H1 (cell line): ENCODE results near the gene SEMA3F. TPM values are rescaled to one million over a fixed set of nuclear protein-coding genes. Genes with fewer than 3 reads are reported as not detected.
A peak's percentile ranks its signal among the peaks of the same experiment; 100 is the strongest.

Experiments used
- CTCF ChIA-PET: fragments of 300-600 bp; sonication (Branson Sonifier 250); formaldehyde crosslinking; loops from one replicate; lab custom pipeline; 2021; ENCODE audit not compliant: partially characterized antibody; lab: Charles Lee
- POLR2A ChIA-PET: fragments of 300-600 bp; sonication (Branson Sonifier 250); formaldehyde crosslinking; loops from one replicate; lab custom pipeline; 2021; ENCODE audit warnings: inconsistent platforms; ENCODE audit not compliant: partially characterized antibody; lab: Charles Lee
- DNase-seq, 2 experiments: peaks; one replicate each; pipeline versions ENCODE4 v3.0.0 to v3.0.0-alpha.2; 2010 to 2022; ENCODE audit warnings: low spot score in 2 of 2, low read depth in 1 of 2, mixed read lengths in 1 of 2
- FAIRE-seq: peaks from 2 replicates; lab custom pipeline; 2011; peaks lifted over from hg19 to GRCh38; lab: Jason Lieb, UNC
- H2AFZ ChIP-seq: 2 replicates; pipeline ENCODE4 v1.8.1; 2012; ENCODE audit warnings: low read length, inconsistent platforms
- H2AK5ac ChIP-seq: 2 replicates; pipeline ENCODE4 v1.6.1; 2013; ENCODE audit warnings: low read depth, low read length
- H2BK120ac ChIP-seq: replicated peaks from 2 replicates; pipeline ENCODE3; 2013; ENCODE audit warnings: low read depth, low read length, inconsistent platforms
- H2BK12ac ChIP-seq: 2 replicates; pipeline ENCODE4 v1.6.1; 2013; ENCODE audit warnings: low read depth, low read length
- H2BK15ac ChIP-seq: 2 replicates; pipeline ENCODE4 v1.6.1; 2013; ENCODE audit warnings: low read length
- H2BK20ac ChIP-seq: 2 replicates; pipeline ENCODE4 v1.6.1; 2013; ENCODE audit warnings: low read length
- H2BK5ac ChIP-seq: 2 replicates; pipeline ENCODE4 v1.6.1; 2013; ENCODE audit warnings: low read depth, low read length
- H3K14ac ChIP-seq: 2 replicates; pipeline ENCODE4 v1.6.1; 2013; ENCODE audit warnings: inconsistent platforms; ENCODE audit not compliant: insufficient read length
- H3K18ac ChIP-seq: 2 replicates; pipeline ENCODE4 v1.6.1; 2013; ENCODE audit warnings: low read length; ENCODE audit errors: extremely low read depth
- H3K23ac ChIP-seq: 2 replicates; pipeline ENCODE4 v1.6.1; 2013; ENCODE audit warnings: inconsistent platforms; ENCODE audit not compliant: insufficient read length
- H3K23me2 ChIP-seq: 2 replicates; pipeline ENCODE4 v1.6.1; 2013; ENCODE audit warnings: low read depth, low read length
- H3K27ac ChIP-seq: 2 replicates; pipeline ENCODE4 v1.6.1; 2011; ENCODE audit warnings: low read depth, low read length, inconsistent platforms
- H3K27me3 ChIP-seq, 4 experiments: replicated peaks in 1 of 4; 1 replicate in 1 of 4; 2 replicates in 3 of 4; pipeline versions ENCODE4 v1.6.1 to v1.8.1; 2011 to 2013; ENCODE audit warnings: low read length in 3 of 4, mild to moderate bottlenecking in 3 of 4, inconsistent platforms in 2 of 4, mixed read lengths in 2 of 4, moderate library complexity in 1 of 4; ENCODE audit not compliant: control insufficient read depth in 3 of 4, insufficient read depth in 3 of 4; ENCODE audit errors: extremely low read depth in 1 of 4
- H3K36me3 ChIP-seq, 4 experiments: 2 replicates each; pipeline versions ENCODE4 v1.6.1 to v1.8.1; 2011 to 2013; ENCODE audit warnings: mild to moderate bottlenecking in 4 of 4, low read length in 3 of 4, moderate library complexity in 2 of 4, control low read depth in 1 of 4, inconsistent platforms in 1 of 4; ENCODE audit not compliant: insufficient read depth in 4 of 4, control insufficient read depth in 2 of 4
- H3K4ac ChIP-seq: replicated peaks from 2 replicates; pipeline ENCODE3; 2013; ENCODE audit warnings: low read length, low read depth, mixed read lengths, inconsistent platforms; ENCODE audit not compliant: insufficient read length
- H3K4me1 ChIP-seq, 4 experiments: replicated peaks in 1 of 4; 1 replicate in 1 of 4; 2 replicates in 3 of 4; pipeline versions ENCODE4 v1.6.1 to v1.8.1; 2011 to 2013; ENCODE audit warnings: low read length in 3 of 4, inconsistent platforms in 2 of 4, mixed read lengths in 1 of 4; ENCODE audit not compliant: insufficient read depth in 4 of 4, control insufficient read depth in 3 of 4
- H3K4me2 ChIP-seq, 2 experiments: 2 replicates each; pipeline versions ENCODE4 v1.6.1 to v1.8.1; 2011 to 2013; ENCODE audit warnings: low read depth in 2 of 2, low read length in 2 of 2, control low read depth in 1 of 2, inconsistent platforms in 1 of 2, mild to moderate bottlenecking in 1 of 2; ENCODE audit not compliant: insufficient read depth in 1 of 2
- H3K4me3 ChIP-seq, 4 experiments: fragments of 200-600, 300-600 bp in 1 of 4; sonication (generic), shearing (Covaris generic), sonication (Bioruptor Twin) in 1 of 4; 2 replicates each; pipeline versions ENCODE4 v1.5.1 to v1.8.1; 2011 to 2016; ENCODE audit warnings: low read length in 4 of 4, low read depth in 3 of 4, control low read depth in 2 of 4, inconsistent platforms in 2 of 4, mild to moderate bottlenecking in 2 of 4, mixed read lengths in 1 of 4, moderate library complexity in 1 of 4; ENCODE audit not compliant: insufficient read depth in 2 of 4; ENCODE audit errors: extremely low read depth in 1 of 4
- H3K56ac ChIP-seq: replicated peaks from 2 replicates; pipeline ENCODE3; 2013; ENCODE audit warnings: low read depth, mild to moderate bottlenecking, mixed read lengths, low read length, inconsistent platforms; ENCODE audit not compliant: insufficient read length
- H3K79me1 ChIP-seq: 2 replicates; pipeline ENCODE4 v1.6.1; 2013; ENCODE audit warnings: low read depth, low read length, control low read depth
- H3K79me2 ChIP-seq, 2 experiments: 2 replicates each; pipeline versions ENCODE4 v1.6.1 to v1.8.1; 2012 to 2013; ENCODE audit warnings: low read length in 2 of 2, mild to moderate bottlenecking in 2 of 2, inconsistent platforms in 1 of 2; ENCODE audit not compliant: insufficient read depth in 2 of 2, control insufficient read depth in 1 of 2
- H3K9ac ChIP-seq, 4 experiments: replicated peaks in 1 of 4; 1 replicate in 1 of 4; 2 replicates in 3 of 4; pipeline versions ENCODE4 v1.6.1 to v1.8.1; 2011 to 2013; ENCODE audit warnings: low read depth in 3 of 4, low read length in 3 of 4, control low read depth in 2 of 4, mild to moderate bottlenecking in 2 of 4, moderate library complexity in 2 of 4, inconsistent platforms in 1 of 4; ENCODE audit errors: extremely low read depth in 1 of 4
- H3K9me3 ChIP-seq, 2 experiments: 2 replicates each; pipeline versions ENCODE4 v1.6.1 to v1.8.1; 2012 to 2013; ENCODE audit warnings: mild to moderate bottlenecking in 2 of 2, moderate library complexity in 2 of 2, control low read depth in 1 of 2, inconsistent platforms in 1 of 2, low read depth in 1 of 2, low read length in 1 of 2, mixed read lengths in 1 of 2; ENCODE audit not compliant: insufficient read depth in 2 of 2
- H4K20me1 ChIP-seq, 2 experiments: replicated peaks in 1 of 2; 2 replicates each; pipeline versions ENCODE3 to v1.8.1; 2011 to 2013; ENCODE audit warnings: inconsistent platforms in 2 of 2, low read length in 2 of 2, mild to moderate bottlenecking in 1 of 2; ENCODE audit not compliant: insufficient read depth in 2 of 2, control insufficient read depth in 1 of 2
- H4K5ac ChIP-seq: 2 replicates; pipeline ENCODE4 v1.6.1; 2013; ENCODE audit warnings: low read length, low read depth, mixed read lengths, inconsistent platforms; ENCODE audit not compliant: insufficient read length
- H4K8ac ChIP-seq: 2 replicates; pipeline ENCODE4 v1.8.0; 2013; ENCODE audit warnings: mild to moderate bottlenecking, moderate library complexity, low read length, inconsistent platforms; ENCODE audit not compliant: insufficient read depth; ENCODE audit errors: extremely low read depth
- H4K91ac ChIP-seq: replicated peaks from 2 replicates; pipeline ENCODE3; 2013; ENCODE audit warnings: low read length, mixed read lengths, inconsistent platforms; ENCODE audit not compliant: insufficient read length
- CBX8 ChIP-seq: fragments of 300-800, 300-1000 bp; sonication (generic); IDR thresholded peaks from 2 replicates; pipeline ENCODE4 v1.7.1; 2016; ENCODE audit warnings: low read depth, low read length, borderline replicate concordance
- HDAC2 ChIP-seq, 2 experiments: fragments of 300-600 bp in 1 of 2; sonication (generic) in 1 of 2; IDR thresholded peaks; 2 replicates each; pipeline ENCODE4 v1.6.1; 2011 to 2012; ENCODE audit warnings: low read depth in 2 of 2, low read length in 2 of 2, mild to moderate bottlenecking in 2 of 2, moderate library complexity in 2 of 2, borderline replicate concordance in 1 of 2, inconsistent platforms in 1 of 2
- RXRA ChIP-seq: IDR thresholded peaks from 2 replicates; pipeline ENCODE4 v1.6.1; 2011; ENCODE audit warnings: low read depth, mild to moderate bottlenecking, low read length, moderate library complexity; ENCODE audit not compliant: insufficient read depth
- SAP30 ChIP-seq: fragments of 300-600 bp; sonication (generic); IDR thresholded peaks from 2 replicates; pipeline ENCODE4 v1.7.1; 2012; ENCODE audit warnings: low read length, moderate library complexity, mild to moderate bottlenecking, inconsistent platforms; ENCODE audit not compliant: insufficient read depth, insufficient replicate concordance
- SP4 ChIP-seq: IDR thresholded peaks from 2 replicates; pipeline ENCODE4 v1.6.1; 2012; ENCODE audit warnings: low read length, inconsistent platforms
- SRF ChIP-seq: IDR thresholded peaks from 2 replicates; pipeline ENCODE4 v1.6.1; 2011; ENCODE audit warnings: mild to moderate bottlenecking, low read depth, low read length, moderate library complexity
- WGBS, 2 experiments: shearing (Covaris generic) in 1 of 2; methylation state at CpG; one replicate each; pipeline versions ENCODE4 v1.1.6 to v1.1.7; 2013 to 2015; ENCODE audit warnings: low lambda C conversion rate in 2 of 2, mixed read lengths in 2 of 2, inconsistent platforms in 1 of 2, low coverage in 1 of 2, missing lambda C conversion rate in 1 of 2; ENCODE audit not compliant: insufficient replicate concordance in 2 of 2, insufficient coverage in 1 of 2, insufficient read length in 1 of 2; ENCODE audit errors: extremely low coverage in 1 of 2, missing lambda C conversion rate in 1 of 2; 5-methylcytosine and 5-hydroxymethylcytosine counted together
- polyA plus RNA-seq, 7 experiments: library from polyadenylated mRNA; depleted of rRNA in 3 of 7; stranded (reverse) in 5 of 7; unstranded in 2 of 7; fragments of >200 nt in 5 of 7; fragments of 200-250 nt in 2 of 7; gene quantifications; 1 replicate in 5 of 7; 2 replicates in 1 of 7; 4 replicates in 1 of 7; pipeline versions ENCODE4 v1.2.1 to v1.2.3, GENCODE V29; 2011 to 2013; ENCODE audit warnings: missing spikeins in 2 of 7, mixed read lengths in 2 of 7
- total RNA-seq: library from RNA; stranded (reverse); fragmentation: NEBNext Ultra II Directional; extraction: Animal tissue kit (Norgen Biotek cat#: 25700); gene quantifications from 2 replicates; pipeline ENCODE4 v1.2.1, GENCODE V29; 2021

The SEMA3F gene
- total and polyA plus RNA-seq, 2 of the 8 experiments (the other 6 are each of a cell fraction or from before 2014, with no cell fraction given) = 20.3 to 37.0 TPM

DNA sequence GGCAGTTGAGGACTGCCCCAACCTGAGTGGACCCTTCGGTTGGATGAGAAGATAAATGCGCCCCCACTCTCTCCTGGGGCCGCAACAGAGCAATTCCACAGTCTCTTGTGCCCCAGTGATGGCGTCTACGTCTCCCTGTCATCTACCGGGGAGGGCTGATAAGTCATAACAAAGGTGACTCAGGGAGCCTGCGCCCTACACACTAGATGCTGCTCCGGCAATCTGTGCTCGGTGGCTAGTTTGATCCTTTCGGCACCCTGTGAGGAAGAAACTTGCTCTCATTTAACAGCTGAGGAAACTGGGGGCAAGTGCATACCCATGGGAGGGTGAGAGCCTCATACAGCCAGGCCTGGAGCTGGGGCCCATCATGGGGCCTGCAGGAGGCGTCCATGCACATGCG, 14.1 kb upstream of the SEMA3F start:
- H2BK5ac ChIP-seq = no peak overlapping the region
- no peak overlapping the region for H2BK120ac ChIP-seq
- H3K23ac ChIP-seq = no peak overlapping the region
- H3K27me3 ChIP-seq = no peaks in the 10 kb centered on the region
- no peaks in the 10 kb centered on the region for H3K36me3 ChIP-seq
- H3K9ac ChIP-seq = no peak overlapping the region
- H3K18ac ChIP-seq = no peak overlapping the region
- no peak overlapping the region for H3K4me3 ChIP-seq
- no peaks in the 10 kb centered on the region; the same call in 1 of the 2 replicates for H3K23me2 ChIP-seq
- no peak overlapping the region for H4K5ac ChIP-seq
- ChIA-PET POLR2A (interaction anchor here (4.0 to 10.6 kb wide), 3 partner anchors 11 to 19 kb away, joined by 17 to 133 read pairs (median 43); no protein-coding TSS in a partner anchor), CTCF (interaction anchor here (1.8 to 7.1 kb wide), 3 partner anchors 18 to 183 kb away, joined by 3 to 68 read pairs (median 63); partner anchors contain the start of gene GNAT1)
- DNase-seq (no peak), FAIRE-seq (no peak)
- no peak overlapping the region for H3K14ac ChIP-seq
- no peak overlapping the region for H2AFZ ChIP-seq
- H4K20me1 ChIP-seq = no peaks in the 10 kb centered on the region
- H3K4me2 ChIP-seq = no peak overlapping the region
- TF ChIP-seq RXRA (no peak), SP4 (no peak), HDAC2 (IDR thresholded peaks at IDR 0.05; ENCODE audit: borderline replicate concordance in 1 of 2, low read depth in 2 of 2, low read length in 2 of 2) (no peak), SRF (no peak), CBX8 (no peak), SAP30 (no peak)
- no peak overlapping the region for H3K4ac ChIP-seq
- peak overlapping the region; percentile 10; the same call in 1 of the 2 replicates for H2AK5ac ChIP-seq
- H2BK20ac ChIP-seq = peak overlapping the region; percentile 64
- H2BK12ac ChIP-seq = no peak overlapping the region; the same call in 1 of the 2 replicates
- H3K27ac ChIP-seq = no peak overlapping the region
- no peak overlapping the region for H3K56ac ChIP-seq
- no peaks in the 10 kb centered on the region for H3K9me3 ChIP-seq
- no peaks in the 10 kb centered on the region for H3K79me1 ChIP-seq
- 87% methylated on average over 10 of the region's 12 CpGs; no CpG with 5 or more reads in 1 of the 2 experiments for WGBS, 2 experiments
- H2BK15ac ChIP-seq = 0 out of 2 replicates have a peak overlapping the region, but pooled peaks have one; percentile 89
- no peak overlapping the region for H4K91ac ChIP-seq
- no peaks in the 10 kb centered on the region for H3K79me2 ChIP-seq
- H3K4me1 ChIP-seq = peaks cover 4 to 32% (median 28%) of the 10 kb centered on the region in 4 experiments
- H4K8ac ChIP-seq = no peak overlapping the region
